GM12865 (cell line): Measurements from ENCODE around the gene KPNA4.

Experiments
- DNase-seq: peaks from one replicate; pipeline ENCODE4 v3.0.0; 2010; ENCODE audit warnings: low read depth
- H3K4me3 ChIP-seq: 2 replicates; pipeline ENCODE4 v1.5.1; 2011; ENCODE audit warnings: mild to moderate bottlenecking, low read depth, low read length, control low read depth
- TF ChIP-seq, protein P1 (sequence below): IDR thresholded peaks from 2 replicates; pipeline ENCODE4 v1.5.1; 2011; ENCODE audit warnings: low read length, control low read depth, low read depth, inconsistent platforms; ENCODE audit not compliant: insufficient read depth; ENCODE audit errors: missing control alignments

KPNA4 gene

DNA sequence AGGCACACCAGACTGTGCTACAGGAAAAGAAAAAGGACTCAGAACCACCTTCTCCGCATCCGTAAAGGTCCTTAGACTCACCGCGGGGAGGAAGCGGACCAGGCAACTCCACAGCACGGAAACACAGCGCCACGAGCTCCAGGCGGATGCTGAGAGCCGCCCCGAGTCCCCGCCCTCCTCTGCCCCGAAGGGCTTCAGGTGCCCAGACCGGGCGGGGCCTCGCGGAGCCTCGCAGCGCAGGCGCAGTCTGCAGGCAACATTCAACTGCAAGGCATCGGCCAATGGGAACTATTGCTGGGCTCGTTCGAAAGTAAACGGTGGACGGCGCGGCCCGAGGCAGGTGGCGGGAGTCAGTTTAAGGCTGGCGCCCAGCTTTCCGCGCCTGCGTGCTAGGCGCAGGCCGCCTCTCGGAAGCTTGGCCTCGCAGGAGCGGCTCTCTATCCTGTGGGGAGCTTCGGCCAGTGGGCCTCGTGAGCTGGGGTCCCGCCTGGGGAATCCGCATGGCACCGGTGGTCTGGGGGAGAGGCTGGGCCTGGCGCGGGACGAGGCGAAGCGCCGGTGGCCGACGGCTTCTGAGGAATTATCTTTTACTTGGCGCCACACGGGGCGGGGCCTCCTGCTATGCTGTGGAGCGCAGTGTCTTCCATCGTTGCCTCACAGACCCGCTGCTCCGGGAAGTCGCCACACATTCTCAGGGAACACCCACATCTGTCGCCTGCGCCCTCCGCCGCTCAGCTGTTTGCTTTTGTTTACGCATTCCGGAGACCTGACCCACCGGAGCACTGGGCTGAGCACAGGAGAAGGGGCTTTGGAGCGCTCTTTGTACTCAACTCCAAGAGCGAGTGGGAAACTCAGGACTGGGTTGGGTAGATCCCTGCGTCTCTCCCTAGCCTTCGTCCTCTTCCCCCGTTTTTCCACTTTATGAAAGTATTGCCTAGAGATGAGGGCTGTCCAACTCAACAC lies 115.5 kb downstream of the KPNA4 start, which contains the start of gene TRIM59:
TSS of gene TRIM59 (minus strand) at position 151 of the 963 bp plus-strand sequence. CDS start 10,603 bp downstream, outside the sequence.
- peak within 1 kb of the TSS; percentile 86 for H3K4me3 ChIP-seq
- peak; percentile 100 for DNase-seq

DNA sequence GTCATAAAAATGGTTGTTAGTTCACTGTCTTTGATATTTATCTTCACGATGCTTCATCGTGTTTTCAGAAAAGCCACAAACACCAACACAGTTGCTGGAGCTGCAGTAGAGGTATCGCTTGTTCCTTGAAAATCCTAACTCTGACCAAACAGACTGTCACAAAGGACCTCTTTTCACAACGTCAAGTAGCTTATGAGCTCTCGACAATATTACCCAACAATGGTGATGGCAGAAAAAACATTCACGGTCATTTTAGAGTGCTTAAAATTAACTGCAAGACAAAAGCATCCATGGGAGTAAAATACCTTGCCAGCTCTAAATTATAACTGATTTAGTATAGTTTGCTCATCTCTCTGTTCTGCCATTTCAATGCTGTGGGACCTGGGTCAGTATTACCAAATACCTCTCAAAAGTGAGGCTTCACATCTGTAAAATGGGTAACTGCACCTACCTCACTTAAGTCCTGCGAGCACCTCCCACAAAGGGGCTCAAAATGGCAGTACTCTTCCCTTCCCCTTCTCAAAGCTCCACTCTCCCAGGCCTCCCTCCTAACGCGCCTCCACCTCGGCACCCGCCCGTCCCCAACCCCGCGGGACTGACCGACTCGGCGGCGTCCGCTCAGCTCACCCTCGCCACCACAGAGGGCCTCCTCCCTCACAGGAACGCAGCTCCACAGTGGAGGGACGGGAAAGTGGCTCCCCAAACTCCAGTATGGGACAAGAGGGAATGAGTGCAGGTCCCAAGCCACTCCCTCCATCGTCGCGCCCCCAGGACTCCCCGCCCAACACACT lies 116.3 kb downstream of the KPNA4 start:
- TF ChIP-seq, protein P1, sequence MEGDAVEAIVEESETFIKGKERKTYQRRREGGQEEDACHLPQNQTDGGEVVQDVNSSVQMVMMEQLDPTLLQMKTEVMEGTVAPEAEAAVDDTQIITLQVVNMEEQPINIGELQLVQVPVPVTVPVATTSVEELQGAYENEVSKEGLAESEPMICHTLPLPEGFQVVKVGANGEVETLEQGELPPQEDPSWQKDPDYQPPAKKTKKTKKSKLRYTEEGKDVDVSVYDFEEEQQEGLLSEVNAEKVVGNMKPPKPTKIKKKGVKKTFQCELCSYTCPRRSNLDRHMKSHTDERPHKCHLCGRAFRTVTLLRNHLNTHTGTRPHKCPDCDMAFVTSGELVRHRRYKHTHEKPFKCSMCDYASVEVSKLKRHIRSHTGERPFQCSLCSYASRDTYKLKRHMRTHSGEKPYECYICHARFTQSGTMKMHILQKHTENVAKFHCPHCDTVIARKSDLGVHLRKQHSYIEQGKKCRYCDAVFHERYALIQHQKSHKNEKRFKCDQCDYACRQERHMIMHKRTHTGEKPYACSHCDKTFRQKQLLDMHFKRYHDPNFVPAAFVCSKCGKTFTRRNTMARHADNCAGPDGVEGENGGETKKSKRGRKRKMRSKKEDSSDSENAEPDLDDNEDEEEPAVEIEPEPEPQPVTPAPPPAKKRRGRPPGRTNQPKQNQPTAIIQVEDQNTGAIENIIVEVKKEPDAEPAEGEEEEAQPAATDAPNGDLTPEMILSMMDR, result no peak
- DNase-seq, result peak; percentile 83

More for the DNA sequence above, 115.5 kb downstream of the KPNA4 start, which contains the start of gene TRIM59:
- TF ChIP-seq, protein P1, result no peak

DNA sequence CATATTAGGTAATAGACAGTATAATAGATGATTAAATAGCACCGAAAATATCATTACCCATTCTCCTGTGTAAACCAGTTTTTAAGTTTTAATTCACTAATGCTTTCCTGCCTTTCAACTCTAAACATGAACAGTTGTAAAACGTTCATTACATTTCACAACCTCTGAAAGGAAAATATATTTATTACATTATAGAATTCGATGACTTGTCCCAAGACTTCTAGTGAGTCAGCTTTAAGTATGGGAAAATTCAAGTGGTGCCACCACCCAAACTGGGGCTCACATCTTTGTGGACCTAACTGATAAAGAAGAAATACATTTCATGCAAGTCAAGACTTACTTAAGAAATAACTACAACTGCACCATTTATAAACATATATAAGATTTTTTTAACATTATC lies 117.8 kb downstream of the KPNA4 start:
- TF ChIP-seq, protein P1, result no peak
- no peak for DNase-seq
- H3K4me3 ChIP-seq, result peak overlapping the region; percentile 86

More for the DNA sequence above, 116.3 kb downstream of the KPNA4 start:
- H3K4me3 ChIP-seq, result peak overlapping the region; percentile 86

DNA sequence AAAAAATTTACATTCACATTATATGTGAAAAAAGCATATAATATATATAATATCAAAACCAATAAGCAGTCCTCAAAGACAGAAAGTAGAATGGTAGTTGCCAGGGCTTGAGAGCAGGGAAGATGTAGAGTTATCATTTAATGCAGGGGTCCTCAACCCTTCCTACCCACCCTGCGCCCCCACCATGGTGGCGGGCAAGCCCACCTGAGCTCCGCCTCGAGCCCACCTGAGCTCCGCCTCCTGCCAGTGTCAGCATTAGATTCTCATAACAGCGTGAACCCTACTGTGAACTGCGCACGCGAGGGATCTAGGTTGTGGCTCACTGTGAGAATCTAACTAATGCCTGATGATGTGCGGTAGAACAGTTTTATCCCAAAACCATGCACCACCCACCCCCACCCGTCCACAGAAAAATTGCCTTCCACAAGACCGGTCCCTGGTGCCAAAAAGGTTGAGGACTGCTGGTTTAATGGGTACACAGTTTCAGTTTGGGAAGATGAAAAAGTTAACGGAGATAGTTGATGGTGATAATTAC lies 118.8 kb downstream of the KPNA4 start:
- no peak for DNase-seq
- no peak overlapping the region for H3K4me3 ChIP-seq
- TF ChIP-seq, protein P1, result no peak

DNA sequence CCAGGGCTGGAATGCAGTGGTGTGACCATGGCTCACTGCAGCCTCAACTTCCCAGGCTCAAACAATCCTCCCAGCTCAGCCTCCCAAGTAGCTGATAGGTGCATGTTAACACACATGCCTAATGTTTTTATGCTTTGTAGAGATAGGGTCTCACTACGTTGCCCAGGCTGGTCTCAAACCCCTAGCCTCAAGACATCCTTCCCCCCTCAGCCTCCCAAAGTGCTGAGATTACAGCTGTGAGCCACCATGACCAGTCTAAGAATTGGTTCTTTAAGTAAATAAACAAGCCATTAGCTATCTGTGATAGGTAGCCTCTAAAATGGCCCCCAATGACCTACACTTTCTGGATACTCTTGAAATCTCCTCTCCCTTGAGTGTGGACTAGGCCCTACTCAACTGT lies 119.5 kb downstream of the KPNA4 start:
- no peak overlapping the region for H3K4me3 ChIP-seq

More for the DNA sequence above, 119.5 kb downstream of the KPNA4 start:
- no peak for DNase-seq
- TF ChIP-seq, protein P1, result no peak
